Left lobe of liver (tissue), 2 donors: ENCODE results near the gene OSBPL7. TPM values are rescaled to one million over a fixed set of nuclear protein-coding genes. Genes with fewer than 3 reads are reported as not detected.

Experiments
- ATAC-seq: fragments of 200-7000 bp; cut with Tn5 transposase; one replicate; pipeline ENCODE4 v1.9.1; 2020; ENCODE audit warnings: mild to moderate bottlenecking, moderate library complexity
- DNase-seq: peaks from one replicate; pipeline ENCODE4 v3.0.0-alpha.2; 2020; ENCODE audit warnings: low spot score
- total RNA-seq: library from RNA; stranded (reverse); gene quantifications from one replicate; pipeline ENCODE4 v1.2.1, GENCODE V29; 2021
- donor health status: DM: no; HTN: no; CAD: no; lungs with moderate emphysema.
- donor health status: DM: no; HTN: yes; CAD: no.

OSBPL7 gene
- total RNA-seq, 1 donor from 2014 or later: 1.0 TPM

- no peak for ATAC-seq
Observed at GRCh38 chr17:47829870-47830269, 8.3 kb upstream of the OSBPL7 start.

GRCh38 chr17:47823519-47823918, 1.9 kb upstream of the OSBPL7 start:
- DNase-seq: no peak
- ATAC-seq: no peak

More at GRCh38 chr17:47829870-47830269, 8.3 kb upstream of the OSBPL7 start:
- DNase-seq: no peak

- ATAC-seq (no peak), DNase-seq (no peak)
Observed at GRCh38 chr17:47822785-47823184, 1.2 kb upstream of the OSBPL7 start.

- no peak for DNase-seq
- peak; percentile 24 for ATAC-seq
Observed at GRCh38 chr17:47821031-47821423, 567 bp downstream of the OSBPL7 start.

GRCh38 chr17:47820033-47820789, 1.4 kb downstream of the OSBPL7 start:
- no peak for ATAC-seq
- no peak for DNase-seq

GRCh38 chr17:47819475-47819874, 2.1 kb downstream of the OSBPL7 start:
- ATAC-seq (no peak), DNase-seq (no peak)

- DNase-seq: no peak
- ATAC-seq: no peak
Observed at GRCh38 chr17:47818002-47818695, 3.4 kb downstream of the OSBPL7 start.

GRCh38 chr17:47816947-47817346, 4.6 kb downstream of the OSBPL7 start:
- ATAC-seq (no peak), DNase-seq (no peak)

- no peak for DNase-seq
- no peak for ATAC-seq
Observed at GRCh38 chr17:47816111-47816735, 5.4 kb downstream of the OSBPL7 start.

- DNase-seq (no peak), ATAC-seq (no peak)
Observed at GRCh38 chr17:47815106-47815918, 6.3 kb downstream of the OSBPL7 start.

GRCh38 chr17:47813512-47814031, 8.0 kb downstream of the OSBPL7 start:
- DNase-seq: no peak
- ATAC-seq: no peak

GRCh38 chr17:47813077-47813476, 8.5 kb downstream of the OSBPL7 start:
- ATAC-seq (no peak), DNase-seq (no peak)

GRCh38 chr17:47812146-47812920, 9.3 kb downstream of the OSBPL7 start:
- DNase-seq (no peak), ATAC-seq (no peak)

- ATAC-seq (no peak), DNase-seq (no peak)
Observed at GRCh38 chr17:47811709-47812108, 9.9 kb downstream of the OSBPL7 start.

- DNase-seq (peak; percentile 40), ATAC-seq (no peak)
Observed at GRCh38 chr17:47810901-47811635, 10.5 kb downstream of the OSBPL7 start.

- ATAC-seq: peak; percentile 19
- peak; percentile 50 for DNase-seq
Observed at GRCh38 chr17:47810200-47810821, 11.3 kb downstream of the OSBPL7 start.

- ATAC-seq: no peak
- DNase-seq: peak; percentile 42
Observed at GRCh38 chr17:47808830-47809480, 12.6 kb downstream of the OSBPL7 start.
